HG03196 (cell line): Measurements from ENCODE around the gene WFDC12.

Experiments
- ATAC-seq: cut with Tn5 transposase; IDR thresholded peaks from one replicate; pipeline ENCODE4 v1.9.1; 2021; ENCODE audit not compliant: unreplicated experiment

WFDC12 gene

GRCh38 chr20:45115829-45116228, 8.4 kb downstream of the WFDC12 start:
- ATAC-seq, result no peak

GRCh38 chr20:45115386-45115774, 8.9 kb downstream of the WFDC12 start:
- ATAC-seq, result no peak

GRCh38 chr20:45114465-45115385, 9.5 kb downstream of the WFDC12 start, which contains the start of gene WFDC5:
Gene WFDC5, minus strand, starts transcription at chr20:45115174. Its CDS starts 91 bp downstream, at chr20:45115083.
- ATAC-seq, result no peak

- ATAC-seq, result no peak
Observed at GRCh38 chr20:45113865-45114264, 10.4 kb downstream of the WFDC12 start.

- ATAC-seq, result no peak
Observed at GRCh38 chr20:45112754-45113153, 11.5 kb downstream of the WFDC12 start.

GRCh38 chr20:45111799-45112471, 12.3 kb downstream of the WFDC12 start:
- no peak for ATAC-seq

GRCh38 chr20:45111285-45111684, 13.0 kb downstream of the WFDC12 start:
- ATAC-seq, result no peak

GRCh38 chr20:45110301-45110700, 14.0 kb downstream of the WFDC12 start:
- ATAC-seq, result no peak

- ATAC-seq, result no peak
Observed at GRCh38 chr20:45109634-45110033, 14.6 kb downstream of the WFDC12 start.

GRCh38 chr20:45105317-45105716, 18.9 kb downstream of the WFDC12 start:
- ATAC-seq, result no peak

GRCh38 chr20:45104786-45105185, 19.5 kb downstream of the WFDC12 start:
- ATAC-seq, result no peak

GRCh38 chr20:45103072-45103471, 21.2 kb downstream of the WFDC12 start:
- ATAC-seq, result no peak

- ATAC-seq, result no peak
Observed at GRCh38 chr20:45101333-45101850, 22.9 kb downstream of the WFDC12 start.

GRCh38 chr20:45100563-45101245, 23.6 kb downstream of the WFDC12 start, which contains the start of gene KCNS1:
Gene KCNS1, minus strand, starts transcription at chr20:45101127. Its CDS starts 1,891 bp downstream, at chr20:45099236.
- ATAC-seq, result no peak

GRCh38 chr20:45098103-45098773, 26.0 kb downstream of the WFDC12 start:
- no peak for ATAC-seq

- no peak for ATAC-seq
Observed at GRCh38 chr20:45097485-45098102, 26.7 kb downstream of the WFDC12 start.

GRCh38 chr20:45096781-45097180, 27.5 kb downstream of the WFDC12 start:
- no peak for ATAC-seq

- ATAC-seq, result no peak
Observed at GRCh38 chr20:45095805-45096238, 28.4 kb downstream of the WFDC12 start.

GRCh38 chr20:45094864-45095574, 29.2 kb downstream of the WFDC12 start:
- ATAC-seq, result no peak
